Measurements from ENCODE around the gene SLC35A2.

Gene SLC35A2

DNA sequence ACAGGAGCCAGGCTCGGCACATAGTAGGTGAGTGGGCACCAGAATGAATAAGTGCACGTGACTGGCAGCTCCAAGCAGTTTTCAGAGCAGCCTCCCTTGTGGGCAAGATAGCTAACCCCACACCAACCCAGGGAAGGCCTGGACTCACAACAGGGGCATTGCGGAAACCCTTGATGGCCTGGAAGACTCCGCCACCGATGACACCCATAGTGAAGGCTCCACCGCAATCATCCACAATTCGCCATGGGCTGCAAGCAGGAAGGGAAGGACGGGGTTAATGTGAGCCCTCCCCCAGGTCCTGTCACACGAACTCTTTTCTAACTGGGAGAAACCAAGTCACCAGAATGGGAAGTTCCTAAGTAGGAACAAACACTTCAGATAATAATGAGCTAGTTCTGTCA lies 14.8 kb downstream of the SLC35A2 start:
- H3K4me3 Mint-ChIP-seq, result peak overlapping the region; percentile 87
- peaks cover 32% of the 10 kb centered on the region for H3K4me1 Mint-ChIP-seq
- H3K27me3 Mint-ChIP-seq (ENCODE audit: low read depth, poor library complexity), result peaks cover 6% of the 10 kb centered on the region
- H3K9me3 Mint-ChIP-seq, result peaks cover 35% of the 10 kb centered on the region
- DNase-seq, result no peak
- TF ChIP-seq, protein P1, sequence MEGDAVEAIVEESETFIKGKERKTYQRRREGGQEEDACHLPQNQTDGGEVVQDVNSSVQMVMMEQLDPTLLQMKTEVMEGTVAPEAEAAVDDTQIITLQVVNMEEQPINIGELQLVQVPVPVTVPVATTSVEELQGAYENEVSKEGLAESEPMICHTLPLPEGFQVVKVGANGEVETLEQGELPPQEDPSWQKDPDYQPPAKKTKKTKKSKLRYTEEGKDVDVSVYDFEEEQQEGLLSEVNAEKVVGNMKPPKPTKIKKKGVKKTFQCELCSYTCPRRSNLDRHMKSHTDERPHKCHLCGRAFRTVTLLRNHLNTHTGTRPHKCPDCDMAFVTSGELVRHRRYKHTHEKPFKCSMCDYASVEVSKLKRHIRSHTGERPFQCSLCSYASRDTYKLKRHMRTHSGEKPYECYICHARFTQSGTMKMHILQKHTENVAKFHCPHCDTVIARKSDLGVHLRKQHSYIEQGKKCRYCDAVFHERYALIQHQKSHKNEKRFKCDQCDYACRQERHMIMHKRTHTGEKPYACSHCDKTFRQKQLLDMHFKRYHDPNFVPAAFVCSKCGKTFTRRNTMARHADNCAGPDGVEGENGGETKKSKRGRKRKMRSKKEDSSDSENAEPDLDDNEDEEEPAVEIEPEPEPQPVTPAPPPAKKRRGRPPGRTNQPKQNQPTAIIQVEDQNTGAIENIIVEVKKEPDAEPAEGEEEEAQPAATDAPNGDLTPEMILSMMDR (IDR thresholded peaks at IDR 0.05), result no peak
- peaks cover 19% of the 10 kb centered on the region for H3K36me3 Mint-ChIP-seq (ENCODE audit: low read depth)
- peak overlapping the region; percentile 99 for H3K27ac Mint-ChIP-seq

GRCh38 chrX:48894891-48895290 lies 16.6 kb downstream of the SLC35A2 start:
- TF ChIP-seq, protein P1 (IDR thresholded peaks at IDR 0.05), result no peak
- H3K4me1 Mint-ChIP-seq, result peaks cover 44% of the 10 kb centered on the region
- peaks cover 14% of the 10 kb centered on the region for H3K36me3 Mint-ChIP-seq (ENCODE audit: low read depth)
- peaks cover 38% of the 10 kb centered on the region for H3K9me3 Mint-ChIP-seq
- no peak overlapping the region for H3K27ac Mint-ChIP-seq
- H3K4me3 Mint-ChIP-seq, result peak overlapping the region; percentile 63
- H3K27me3 Mint-ChIP-seq (ENCODE audit: low read depth, poor library complexity), result peaks cover 6% of the 10 kb centered on the region
- no peak for DNase-seq

DNA sequence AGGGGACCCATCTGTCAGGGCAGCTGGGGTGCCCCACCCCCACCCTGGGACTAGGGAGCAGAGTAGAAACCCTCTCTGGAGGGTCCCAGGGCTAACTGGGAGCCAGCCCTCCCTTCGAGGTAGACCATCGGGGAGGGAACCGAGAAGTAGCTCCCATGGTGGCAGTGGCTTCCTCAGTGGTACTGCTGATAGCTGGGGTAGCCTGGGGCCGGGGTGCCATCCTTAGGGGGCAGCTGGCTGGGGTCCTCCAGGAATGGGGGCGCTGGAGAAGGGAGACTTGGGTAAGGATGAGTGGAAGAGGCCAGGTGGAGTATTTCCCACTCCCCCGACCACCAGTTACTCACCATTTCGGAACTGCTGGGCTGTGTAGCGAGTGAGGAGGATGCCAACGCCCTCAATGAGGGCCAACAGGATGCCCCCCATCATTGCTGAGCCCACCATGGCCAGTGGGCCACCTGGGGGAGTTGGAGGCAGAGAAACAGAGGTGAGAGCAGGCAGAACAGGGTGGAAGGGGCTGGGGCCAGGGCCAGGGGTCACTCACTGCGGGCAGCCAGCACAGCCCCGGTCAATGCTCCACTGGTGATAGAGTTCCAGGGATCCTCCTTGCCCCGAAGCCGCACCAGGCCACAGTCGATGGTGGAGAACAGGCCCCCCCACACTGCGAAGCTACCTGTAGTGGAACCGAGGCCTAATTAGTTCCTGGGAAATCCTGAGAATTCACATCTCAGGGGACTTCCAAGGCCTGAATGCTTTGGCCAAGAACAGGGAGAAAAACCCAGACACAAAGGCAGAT lies 17.7 kb downstream of the SLC35A2 start:
- peaks cover 49% of the 10 kb centered on the region for H3K4me1 Mint-ChIP-seq
- H3K9me3 Mint-ChIP-seq, result peaks cover 48% of the 10 kb centered on the region
- H3K27ac Mint-ChIP-seq, result no peak overlapping the region
- peaks cover 13% of the 10 kb centered on the region for H3K27me3 Mint-ChIP-seq (ENCODE audit: low read depth, poor library complexity)
- no peak for DNase-seq
- H3K36me3 Mint-ChIP-seq (ENCODE audit: low read depth), result peaks cover 14% of the 10 kb centered on the region
- H3K4me3 Mint-ChIP-seq, result no peak overlapping the region
- TF ChIP-seq, protein P1 (IDR thresholded peaks at IDR 0.05), result no peak

- peaks cover 14% of the 10 kb centered on the region for H3K36me3 Mint-ChIP-seq (ENCODE audit: low read depth)
- H3K4me1 Mint-ChIP-seq, result peaks cover 43% of the 10 kb centered on the region
- no peak for DNase-seq
- H3K9me3 Mint-ChIP-seq, result peaks cover 42% of the 10 kb centered on the region
- no peak overlapping the region for H3K27ac Mint-ChIP-seq
- TF ChIP-seq, protein P1 (IDR thresholded peaks at IDR 0.05), result no peak
- peaks cover 13% of the 10 kb centered on the region for H3K27me3 Mint-ChIP-seq (ENCODE audit: low read depth, poor library complexity)
- H3K4me3 Mint-ChIP-seq, result peak overlapping the region; percentile 75
Measured at GRCh38 chrX:48892896-48893295, 18.6 kb downstream of the SLC35A2 start.

- Mint-ChIP-seq H3K27ac (no peak overlapping the region), H3K27me3 (ENCODE audit: low read depth, poor library complexity) (peaks cover 14% of the 10 kb centered on the region), H3K36me3 (ENCODE audit: low read depth) (peaks cover 14% of the 10 kb centered on the region), H3K4me1 (peaks cover 38% of the 10 kb centered on the region), H3K9me3 (peaks cover 48% of the 10 kb centered on the region), H3K4me3 (peak overlapping the region; percentile 75)
- TF ChIP-seq, protein P1 (IDR thresholded peaks at IDR 0.05), result peak; percentile 39
- DNase-seq, result peak; percentile 81
Measured at GRCh38 chrX:48891402-48892288, 19.8 kb downstream of the SLC35A2 start.
